Measurements from ENCODE around the gene HPCA. TPM values are rescaled to one million over a fixed set of nuclear protein-coding genes. Genes with fewer than 3 reads are reported as not detected.

The HPCA gene
- total RNA-seq, 4 donors from 2014 or later = 0.53 TPM; not detected in 3

- H3K27ac ChIP-seq = no peak overlapping the region
- no peak for DNase-seq
- H3K4me1 ChIP-seq = peaks cover 0 to 19% (median 3%) of the 10 kb centered on the region in 4 donors
- H3K4me3 ChIP-seq = no peak overlapping the region
- H3K27me3 ChIP-seq = peaks cover 0 to 9% of the 10 kb centered on the region in 2 donors
- TF ChIP-seq CTCF (IDR thresholded peaks at IDR 0.05) (no peak), POLR2A (IDR thresholded peaks at IDR 0.05) (no peak)
- no peaks in the 10 kb centered on the region for H3K9me3 ChIP-seq
- H3K36me3 ChIP-seq = no peaks in the 10 kb centered on the region
These were observed 12.8 kb upstream of the HPCA start for GRCh38 chr1:32873484-32873883.

GRCh38 chr1:32874860-32875752 lies 11.2 kb upstream of the HPCA start:
- no peaks in the 10 kb centered on the region for H3K9me3 ChIP-seq
- H3K27ac ChIP-seq = no peak overlapping the region
- H3K4me3 ChIP-seq = no peak overlapping the region
- TF ChIP-seq POLR2A (IDR thresholded peaks at IDR 0.05) = no peak
- TF ChIP-seq CTCF (IDR thresholded peaks at IDR 0.05) = no peak
- DNase-seq = no peak
- H3K27me3 ChIP-seq = peaks cover 0 to 9% of the 10 kb centered on the region in 2 donors
- no peaks in the 10 kb centered on the region for H3K36me3 ChIP-seq
- H3K4me1 ChIP-seq = peaks cover 0 to 15% (median 3%) of the 10 kb centered on the region in 4 donors

- TF ChIP-seq CTCF (IDR thresholded peaks at IDR 0.05) = peak; percentile 39 to 89 (median 82)
- TF ChIP-seq POLR2A (IDR thresholded peaks at IDR 0.05) = no peak
- Histone ChIP-seq H3K4me3 (no peak overlapping the region), H3K27ac (no peak overlapping the region), H3K4me1 (peaks cover 0 to 12% (median 3%) of the 10 kb centered on the region in 4 donors), H3K27me3 (peaks cover 0 to 5% of the 10 kb centered on the region in 2 donors), H3K9me3 (no peaks in the 10 kb centered on the region), H3K36me3 (no peaks in the 10 kb centered on the region)
- peak; percentile 33 to 82 (median 80) for DNase-seq
These were observed 9.7 kb upstream of the HPCA start for GRCh38 chr1:32876341-32877210.

- peaks cover 0 to 8% (median under 1%) of the 10 kb centered on the region in 4 donors for H3K4me1 ChIP-seq
- TF ChIP-seq CTCF (IDR thresholded peaks at IDR 0.05) = no peak
- no peak for TF ChIP-seq POLR2A (IDR thresholded peaks at IDR 0.05)
- no peaks in the 10 kb centered on the region for H3K9me3 ChIP-seq
- no peak overlapping the region for H3K4me3 ChIP-seq
- no peak for DNase-seq
- no peak overlapping the region for H3K27ac ChIP-seq
- no peaks in the 10 kb centered on the region for H3K36me3 ChIP-seq
- no peaks in the 10 kb centered on the region for H3K27me3 ChIP-seq
These were observed 8.8 kb upstream of the HPCA start for GRCh38 chr1:32877211-32878110.

- no peaks in the 10 kb centered on the region for H3K9me3 ChIP-seq
- H3K27me3 ChIP-seq = no peaks in the 10 kb centered on the region
- no peak overlapping the region for H3K27ac ChIP-seq
- H3K4me3 ChIP-seq = no peak overlapping the region
- no peaks in the 10 kb centered on the region for H3K36me3 ChIP-seq
- no peak for TF ChIP-seq CTCF (IDR thresholded peaks at IDR 0.05)
- no peak for TF ChIP-seq POLR2A (IDR thresholded peaks at IDR 0.05)
- no peak for DNase-seq
- peaks cover 0 to 5% (median 0%) of the 10 kb centered on the region in 4 donors for H3K4me1 ChIP-seq
These were observed 8.1 kb upstream of the HPCA start for GRCh38 chr1:32878183-32878582.

Data from Peyer's patch (tissue), 4 donors.